GM12878 (cell line): ENCODE data around the gene INO80. TPM values are rescaled to one million over a fixed set of nuclear protein-coding genes. Genes with fewer than 3 reads are reported as not detected.
A peak's percentile ranks its signal among the peaks of the same experiment; 100 is the strongest.

Experiments used
- ATAC-seq: fragments of 200-7000 bp; cut with Tn5 transposase; 3 replicates; pipeline ENCODE4 v1.9.1; 2020; ENCODE audit warnings: mild to moderate bottlenecking, moderate library complexity
- BruUV-seq: library from RNA; stranded (reverse); fragments of 400-500 nt; replicated peaks from 2 replicates; lab custom pipeline; 2021; lab: Mats Ljungman, UMichigan
- CTCF ChIA-PET: fragments of 300-600 bp; sonication (Branson Sonifier 250); formaldehyde crosslinking; extraction: SDS; loops from one replicate; lab custom pipeline; 2021; ENCODE audit warnings: inconsistent platforms; lab: Yijun Ruan, JAX
- POLR2A ChIA-PET: fragments of 350-600 bp; formaldehyde crosslinking; extraction: SDS; loops from one replicate; lab custom pipeline; 2021; ENCODE audit warnings: inconsistent platforms; lab: Charles Lee
- RAD21 ChIA-PET: fragments of 300-600 bp; sonication (Branson Sonifier 250); formaldehyde crosslinking; loops from one replicate; lab custom pipeline; 2023; ENCODE audit warnings: antibody characterized with exemption; ENCODE audit not compliant: unreplicated experiment; lab: Charles Lee
- SMC1A ChIA-PET: fragments of 300-600 bp; sonication (Branson Sonifier 250); formaldehyde crosslinking; loops from one replicate; lab custom pipeline; 2023; ENCODE audit not compliant: unreplicated experiment, uncharacterized antibody; lab: Charles Lee
- DNase-seq: peaks from one replicate; pipeline ENCODE4 v3.0.0-alpha.2; 2011; ENCODE audit warnings: low read depth, low spot score
- FAIRE-seq: peaks from 3 replicates; lab custom pipeline; 2011; peaks lifted over from hg19 to GRCh38; lab: Jason Lieb, UNC
- H2AFZ ChIP-seq: 2 replicates; pipeline ENCODE4 v1.6.0; 2011; ENCODE audit warnings: low read depth, low read length, control low read depth; ENCODE audit not compliant: control insufficient read depth
- H3K27ac ChIP-seq: 2 replicates; pipeline ENCODE4 v1.5.1; 2011; ENCODE audit warnings: control low read depth; ENCODE audit not compliant: control insufficient read depth, insufficient read depth
- H3K27me3 ChIP-seq, 2 experiments: replicated peaks in 1 of 2; 2 replicates each; pipeline versions ENCODE4 v1.6.0 to v1.6.1; 2011; ENCODE audit warnings: low read length in 1 of 2; ENCODE audit not compliant: control insufficient read depth in 2 of 2, insufficient read depth in 2 of 2
- H3K36me3 ChIP-seq, 2 experiments: 2 replicates each; pipeline ENCODE4 v1.5.1; 2011; ENCODE audit warnings: low read length in 1 of 2; ENCODE audit not compliant: control insufficient read depth in 2 of 2, insufficient read depth in 2 of 2
- H3K4me1 ChIP-seq: 2 replicates; pipeline ENCODE4 v1.6.1; 2011; ENCODE audit warnings: mild to moderate bottlenecking, low read length, moderate library complexity, mixed read lengths; ENCODE audit not compliant: control insufficient read depth, insufficient read depth
- H3K4me2 ChIP-seq: 2 replicates; pipeline ENCODE4 v1.6.0; 2011; ENCODE audit warnings: control low read depth; ENCODE audit not compliant: control insufficient read depth, insufficient read depth
- H3K4me3 ChIP-seq: fragments of 200-600 bp; sonication (generic); 2 replicates; pipeline ENCODE4 v1.5.1; 2016
- H3K79me2 ChIP-seq: 2 replicates; pipeline ENCODE4 v1.6.0; 2011; ENCODE audit warnings: low read length; ENCODE audit not compliant: control insufficient read depth, insufficient read depth
- H3K9ac ChIP-seq: 2 replicates; pipeline ENCODE4 v1.8.0; 2011; ENCODE audit warnings: low read length, control low read depth, mixed read lengths; ENCODE audit not compliant: control insufficient read depth, insufficient read depth
- H3K9me3 ChIP-seq: replicated peaks from 3 replicates; pipeline ENCODE4 v1.5.1; 2011; ENCODE audit warnings: mild to moderate bottlenecking, low read length; ENCODE audit not compliant: control insufficient read depth, insufficient read depth
- H4K20me1 ChIP-seq: 2 replicates; pipeline ENCODE4 v1.6.0; 2011; ENCODE audit not compliant: control insufficient read depth, insufficient read depth
- CREB1 ChIP-seq: IDR thresholded peaks from 2 replicates; pipeline ENCODE4 v1.6.1; 2012; ENCODE audit warnings: low read depth, mild to moderate bottlenecking, inconsistent platforms
- EP300 ChIP-seq, 2 experiments: fragments of 150-350 bp in 1 of 2; IDR thresholded peaks; 2 replicates each; pipeline ENCODE4 v1.6.1; 2011 to 2012; ENCODE audit warnings: low read depth in 2 of 2, low read length in 2 of 2, borderline replicate concordance in 1 of 2, improper control_type of control experiment in 1 of 2, inconsistent platforms in 1 of 2; ENCODE audit not compliant: control insufficient read depth in 1 of 2
- ESRRA ChIP-seq: IDR thresholded peaks from 2 replicates; pipeline ENCODE4 v1.6.1; 2012; ENCODE audit warnings: mild to moderate bottlenecking, low read length, improper control_type of control experiment
- HDAC2 ChIP-seq: fragments of 200-600 bp; sonication (generic); IDR thresholded peaks from 2 replicates; pipeline ENCODE4 v1.6.1; 2017
- IKZF1 ChIP-seq: fragments of 450-650 bp; conservative IDR thresholded peaks from 2 replicates; pipeline ENCODE4 v1.6.1; 2017; ENCODE audit warnings: antibody characterized with exemption, mild to moderate bottlenecking
- LARP7 ChIP-seq: fragments of 450-650 bp; IDR thresholded peaks from 2 replicates; pipeline ENCODE4 v1.6.1; 2017; ENCODE audit warnings: mild to moderate bottlenecking
- MEF2A ChIP-seq: IDR thresholded peaks from 2 replicates; pipeline ENCODE4 v1.6.1; 2011; ENCODE audit warnings: low read depth, mild to moderate bottlenecking, low read length, moderate library complexity; ENCODE audit not compliant: insufficient read depth
- NFYA ChIP-seq: IDR thresholded peaks from 2 replicates; pipeline ENCODE4 v1.6.1; 2011; ENCODE audit warnings: low read depth, mild to moderate bottlenecking, low read length, improper control_type of control experiment, borderline replicate concordance
- POLR2AphosphoS5 ChIP-seq: IDR thresholded peaks from 2 replicates; pipeline ENCODE4 v1.6.1; 2011; ENCODE audit warnings: mild to moderate bottlenecking, low read length, inconsistent platforms
- RB1 ChIP-seq: fragments of 450-650 bp; formaldehyde crosslinking; IDR thresholded peaks from 2 replicates; pipeline ENCODE4 v1.6.1; 2017; ENCODE audit warnings: mild to moderate bottlenecking, borderline replicate concordance
- RELA ChIP-seq: fragments of 450-650 bp; IDR thresholded peaks from 2 replicates; pipeline ENCODE4 v1.8.0; 2014; ENCODE audit warnings: borderline replicate concordance; ENCODE audit not compliant: partially characterized antibody
- SKIL ChIP-seq: fragments of 450-650 bp; IDR thresholded peaks from 2 replicates; pipeline ENCODE4 v1.6.1; 2017; ENCODE audit warnings: mild to moderate bottlenecking, low read depth, inconsistent platforms; ENCODE audit not compliant: poor library complexity, severe bottlenecking
- SUZ12 ChIP-seq: fragments of 200-600 bp; sonication (generic); IDR thresholded peaks from one replicate; pipeline ENCODE4 v1.6.1; 2018; ENCODE audit warnings: antibody characterized with exemption, mild to moderate bottlenecking; ENCODE audit not compliant: unreplicated experiment
- WGBS: methylation state at CpG from one replicate; pipeline ENCODE4 v1.1.6; 2016; ENCODE audit warnings: low lambda C conversion rate; ENCODE audit not compliant: insufficient replicate concordance, insufficient coverage; ENCODE audit errors: missing lambda C conversion rate; 5-methylcytosine and 5-hydroxymethylcytosine counted together
- in situ Hi-C: fragments of 300-500 bp; cut with MboI; formaldehyde crosslinking; loops from 9 replicates; pipeline ENCODE4 v1.14.3; 2018; ENCODE audit warnings: mixed read lengths
- intact Hi-C: fragments of 100-400 bp; cut with micrococcal nuclease; formaldehyde crosslinking; loops from one replicate; pipeline ENCODE4 v1.14.2; 2022; ENCODE audit not compliant: unreplicated experiment
- polyA plus RNA-seq, 11 experiments: library from polyadenylated mRNA; depleted of rRNA in 4 of 11; unstranded in 6 of 11; stranded (reverse) in 5 of 11; fragments of >200 nt; fragmentation: Nextera tagmentation in 4 of 11; fragmentation: Illumina TruSeq in 1 of 11; extraction: Ambion mirVana in 4 of 11; extraction: Trizol in 1 of 11; gene quantifications; 1 replicate in 1 of 11; 2 replicates in 10 of 11; pipeline versions ENCODE4 v1.2.1 to v1.2.3, GENCODE V29; 2011 to 2016; ENCODE audit warnings: inconsistent platforms in 2 of 11, missing spikeins in 2 of 11, low read depth in 1 of 11
- total RNA-seq, 4 experiments: library from RNA; depleted of rRNA in 3 of 4; stranded (reverse); fragments of >200 nt in 3 of 4; fragmentation: Illumina TruSeq in 1 of 4; extraction: Trizol in 1 of 4; gene quantifications; 2 replicates each; pipeline versions ENCODE4 v1.2.1 to v1.2.3, GENCODE V29; 2013 to 2021
- TF ChIP-seq, protein P1 (sequence below): fragments of 150-350 bp; IDR thresholded peaks from 2 replicates; pipeline ENCODE4 v1.6.1; 2014; ENCODE audit warnings: mild to moderate bottlenecking, low read depth, low read length
- TF ChIP-seq, protein P2 (sequence below): IDR thresholded peaks from 2 replicates; pipeline ENCODE4 v1.6.1; 2012; ENCODE audit warnings: improper control_type of control experiment, low read depth, low read length; ENCODE audit not compliant: insufficient replicate concordance

Gene INO80
- total and polyA plus RNA-seq, 10 of the 15 experiments (the other 5 are each of a cell fraction or from before 2014, with no cell fraction given), result 4.5 to 25.0 (median 14.2) TPM

DNA sequence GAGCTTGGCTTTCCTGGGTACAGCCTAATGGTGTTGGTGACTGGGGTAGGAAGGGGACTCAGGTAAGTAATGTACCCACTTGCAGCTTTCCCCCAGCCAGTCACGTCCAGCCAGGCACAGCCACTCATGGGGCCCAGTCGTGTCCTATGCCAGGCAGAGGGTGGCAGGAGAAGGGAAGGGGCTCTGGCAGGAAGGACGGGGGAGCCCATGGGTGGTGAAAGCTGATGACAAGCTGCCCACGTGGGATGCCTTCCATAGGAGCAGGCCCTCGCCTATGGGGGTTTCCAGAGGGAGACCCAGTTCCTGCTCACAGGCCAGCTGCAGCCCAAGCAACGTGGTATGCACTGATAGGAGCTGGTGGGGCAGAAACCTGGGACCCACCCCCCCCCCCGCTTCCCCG, 152.1 kb downstream of the INO80 start:
- FAIRE-seq (no peak), ATAC-seq (peak; percentile 33; the same call in 1 of the 3 replicates), DNase-seq (no peak)
- 17% methylated on average over 8 of the region's 8 CpGs for whole genome bisulfite sequencing
- Histone ChIP-seq H3K4me2 (no peak overlapping the region), H3K27ac (no peak overlapping the region), H4K20me1 (no peaks in the 10 kb centered on the region), H3K4me1 (no peaks in the 10 kb centered on the region), H3K79me2 (no peaks in the 10 kb centered on the region), H3K9me3 (no peaks in the 10 kb centered on the region), H3K36me3 (no peaks in the 10 kb centered on the region), H2AFZ (no peak overlapping the region; the same call in 1 of the 2 replicates), H3K4me3 (no peak overlapping the region), H3K27me3 (no peaks in the 10 kb centered on the region; a peak in 1 of 4 replicates), H3K9ac (no peak overlapping the region)
- ChIA-PET SMC1A (interaction anchor here (0.7 to 1.4 kb wide), 5 partner anchors 11 to 40 kb away, joined by 3 to 6 read pairs (median 3); no protein-coding TSS in a partner anchor), RAD21 (no interaction called here), CTCF (interaction anchor here (0.8 to 2.6 kb wide), 6 partner anchors 8 to 106 kb away, joined by 3 to 10 read pairs (median 4); partner anchors contain the start of gene CHAC1), POLR2A (no interaction called here)
- BruUV-seq, result no TSS peak
- in situ Hi-C loops, result no loop called here
- TF ChIP-seq SKIL, result no peak
- TF ChIP-seq SUZ12, result no peak
- TF ChIP-seq, protein P1, sequence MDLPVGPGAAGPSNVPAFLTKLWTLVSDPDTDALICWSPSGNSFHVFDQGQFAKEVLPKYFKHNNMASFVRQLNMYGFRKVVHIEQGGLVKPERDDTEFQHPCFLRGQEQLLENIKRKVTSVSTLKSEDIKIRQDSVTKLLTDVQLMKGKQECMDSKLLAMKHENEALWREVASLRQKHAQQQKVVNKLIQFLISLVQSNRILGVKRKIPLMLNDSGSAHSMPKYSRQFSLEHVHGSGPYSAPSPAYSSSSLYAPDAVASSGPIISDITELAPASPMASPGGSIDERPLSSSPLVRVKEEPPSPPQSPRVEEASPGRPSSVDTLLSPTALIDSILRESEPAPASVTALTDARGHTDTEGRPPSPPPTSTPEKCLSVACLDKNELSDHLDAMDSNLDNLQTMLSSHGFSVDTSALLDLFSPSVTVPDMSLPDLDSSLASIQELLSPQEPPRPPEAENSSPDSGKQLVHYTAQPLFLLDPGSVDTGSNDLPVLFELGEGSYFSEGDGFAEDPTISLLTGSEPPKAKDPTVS, result no peak
- no peak for TF ChIP-seq RELA
- TF ChIP-seq RB1, result no peak
- TF ChIP-seq, protein P2, sequence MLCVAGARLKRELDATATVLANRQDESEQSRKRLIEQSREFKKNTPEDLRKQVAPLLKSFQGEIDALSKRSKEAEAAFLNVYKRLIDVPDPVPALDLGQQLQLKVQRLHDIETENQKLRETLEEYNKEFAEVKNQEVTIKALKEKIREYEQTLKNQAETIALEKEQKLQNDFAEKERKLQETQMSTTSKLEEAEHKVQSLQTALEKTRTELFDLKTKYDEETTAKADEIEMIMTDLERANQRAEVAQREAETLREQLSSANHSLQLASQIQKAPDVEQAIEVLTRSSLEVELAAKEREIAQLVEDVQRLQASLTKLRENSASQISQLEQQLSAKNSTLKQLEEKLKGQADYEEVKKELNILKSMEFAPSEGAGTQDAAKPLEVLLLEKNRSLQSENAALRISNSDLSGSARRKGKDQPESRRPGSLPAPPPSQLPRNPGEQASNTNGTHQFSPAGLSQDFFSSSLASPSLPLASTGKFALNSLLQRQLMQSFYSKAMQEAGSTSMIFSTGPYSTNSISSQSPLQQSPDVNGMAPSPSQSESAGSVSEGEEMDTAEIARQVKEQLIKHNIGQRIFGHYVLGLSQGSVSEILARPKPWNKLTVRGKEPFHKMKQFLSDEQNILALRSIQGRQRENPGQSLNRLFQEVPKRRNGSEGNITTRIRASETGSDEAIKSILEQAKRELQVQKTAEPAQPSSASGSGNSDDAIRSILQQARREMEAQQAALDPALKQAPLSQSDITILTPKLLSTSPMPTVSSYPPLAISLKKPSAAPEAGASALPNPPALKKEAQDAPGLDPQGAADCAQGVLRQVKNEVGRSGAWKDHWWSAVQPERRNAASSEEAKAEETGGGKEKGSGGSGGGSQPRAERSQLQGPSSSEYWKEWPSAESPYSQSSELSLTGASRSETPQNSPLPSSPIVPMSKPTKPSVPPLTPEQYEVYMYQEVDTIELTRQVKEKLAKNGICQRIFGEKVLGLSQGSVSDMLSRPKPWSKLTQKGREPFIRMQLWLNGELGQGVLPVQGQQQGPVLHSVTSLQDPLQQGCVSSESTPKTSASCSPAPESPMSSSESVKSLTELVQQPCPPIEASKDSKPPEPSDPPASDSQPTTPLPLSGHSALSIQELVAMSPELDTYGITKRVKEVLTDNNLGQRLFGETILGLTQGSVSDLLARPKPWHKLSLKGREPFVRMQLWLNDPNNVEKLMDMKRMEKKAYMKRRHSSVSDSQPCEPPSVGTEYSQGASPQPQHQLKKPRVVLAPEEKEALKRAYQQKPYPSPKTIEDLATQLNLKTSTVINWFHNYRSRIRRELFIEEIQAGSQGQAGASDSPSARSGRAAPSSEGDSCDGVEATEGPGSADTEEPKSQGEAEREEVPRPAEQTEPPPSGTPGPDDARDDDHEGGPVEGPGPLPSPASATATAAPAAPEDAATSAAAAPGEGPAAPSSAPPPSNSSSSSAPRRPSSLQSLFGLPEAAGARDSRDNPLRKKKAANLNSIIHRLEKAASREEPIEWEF, result no peak
- TF ChIP-seq IKZF1, result no peak
- TF ChIP-seq HDAC2, result no peak
- no peak for TF ChIP-seq MEF2A
- TF ChIP-seq ESRRA, result no peak
- no peak for TF ChIP-seq POLR2AphosphoS5
- TF ChIP-seq NFYA, result no peak
- no peak for TF ChIP-seq LARP7
- TF ChIP-seq EP300 (IDR thresholded peaks at IDR 0.05; ENCODE audit: borderline replicate concordance in 1 of 2, control insufficient read depth in 1 of 2, low read depth in 2 of 2, low read length in 2 of 2), result no peak
- no peak for TF ChIP-seq CREB1
- intact Hi-C loops, result no loop called here
